Activated CD4-positive, alpha-beta memory T cell treated with anti-CD3 and anti-CD28 coated beads for 36 hours (primary cell): Measurements from ENCODE around the gene CTIF. TPM values are rescaled to one million over a fixed set of nuclear protein-coding genes. Genes with fewer than 3 reads are reported as not detected.

Experiments used
- CTCF ChIA-PET: fragments of 350-600 bp; sonication (Branson Sonifier 250); formaldehyde crosslinking; loops from one replicate; lab custom pipeline; 2021; ENCODE audit warnings: antibody characterized with exemption, inconsistent platforms; lab: Charles Lee
- POLR2A ChIA-PET: fragments of 350-600 bp; sonication (Branson Sonifier 250); formaldehyde crosslinking; loops from one replicate; lab custom pipeline; 2021; ENCODE audit warnings: antibody characterized with exemption; lab: Charles Lee
- DNase-seq: peaks from one replicate; pipeline ENCODE4 v3.0.0-alpha.2; 2020
- H3K27ac Mint-ChIP-seq: one replicate; pipeline ENCODE4 v1.8.0; 2021; ENCODE audit warnings: mixed read lengths
- H3K27me3 Mint-ChIP-seq: one replicate; pipeline ENCODE4 v1.8.0; 2021; ENCODE audit warnings: mixed read lengths
- H3K36me3 Mint-ChIP-seq: one replicate; pipeline ENCODE4 v1.8.0; 2021; ENCODE audit warnings: mixed read lengths
- H3K4me1 Mint-ChIP-seq: one replicate; pipeline ENCODE4 v1.8.0; 2021; ENCODE audit warnings: low read depth, mixed read lengths
- H3K4me3 Mint-ChIP-seq: one replicate; pipeline ENCODE4 v1.8.0; 2021; ENCODE audit warnings: mild to moderate bottlenecking, mixed read lengths
- H3K9me3 Mint-ChIP-seq: one replicate; pipeline ENCODE4 v1.8.0; 2021; ENCODE audit warnings: mixed read lengths
- intact Hi-C: fragments of 100-400 bp; cut with micrococcal nuclease; formaldehyde crosslinking; loops from one replicate; pipeline ENCODE4 v1.15.1; 2023
- total RNA-seq, 2 experiments: library from RNA; stranded (reverse); gene quantifications; one replicate each; pipeline ENCODE4 v1.2.3, GENCODE V29; 2021

CTIF gene
- total RNA-seq, 2 experiments from 2014 or later, result 4.6 to 5.8 TPM

DNA sequence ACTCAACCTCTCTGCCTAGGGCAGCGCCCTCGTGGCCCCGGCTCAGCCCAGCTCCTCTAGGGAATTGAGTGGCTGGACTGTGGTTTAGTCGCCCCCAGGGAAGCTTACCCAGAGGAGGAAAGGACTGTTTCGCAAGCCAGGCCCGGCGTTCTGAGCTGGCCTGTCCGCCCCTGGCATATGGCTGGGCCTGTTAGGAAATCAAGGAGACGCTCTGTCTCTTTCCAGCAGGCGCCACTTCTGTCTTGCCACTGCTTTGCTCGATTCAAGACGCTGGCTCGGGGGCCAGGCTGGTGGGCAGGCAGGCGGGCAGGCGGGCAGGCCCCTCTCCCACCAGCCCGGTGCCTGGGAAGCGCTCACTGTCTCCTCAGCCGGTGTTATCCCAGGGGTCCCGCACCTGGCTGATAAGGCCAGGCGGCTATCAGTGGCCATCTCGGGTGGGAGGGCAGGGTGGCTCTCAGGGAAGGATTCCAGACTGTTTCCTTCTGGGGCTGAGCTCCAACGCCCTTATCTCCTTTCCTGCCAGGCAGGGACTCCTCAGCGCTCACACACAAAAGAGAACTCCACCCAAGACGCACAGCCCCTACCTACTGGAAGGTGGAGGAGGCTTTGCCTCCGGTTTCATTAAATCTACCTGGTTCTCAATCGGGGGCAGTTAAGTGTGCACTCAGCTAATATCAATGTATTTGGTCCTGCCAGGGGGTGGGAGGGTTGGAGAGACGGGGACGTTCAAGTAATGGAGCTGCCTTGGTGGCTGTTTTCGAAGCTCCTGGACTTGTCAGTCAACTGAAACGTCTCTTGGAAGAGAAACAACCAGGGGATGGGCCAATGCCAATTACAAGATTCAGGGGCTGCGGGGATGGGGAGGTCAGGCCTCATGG is 302.8 kb downstream of the CTIF start:
- intact Hi-C loops, result loop anchor here (1.0 kb wide), 1 partner anchor 27 kb away; no protein-coding TSS in a partner anchor
- DNase-seq, result no peak
- ChIA-PET CTCF (interaction anchor here (1.3 kb wide), 1 partner anchor 65 kb away, joined by 4 read pairs; no protein-coding TSS in a partner anchor), POLR2A (interaction anchor here (0.5 kb wide), 1 partner anchor 110 kb away, joined by 3 read pairs; no protein-coding TSS in a partner anchor)
- H3K36me3 Mint-ChIP-seq, result no peaks in the 10 kb centered on the region
- H3K4me3 Mint-ChIP-seq, result no peak overlapping the region
- H3K27ac Mint-ChIP-seq, result peak overlapping the region; percentile 65
- H3K9me3 Mint-ChIP-seq, result no peaks in the 10 kb centered on the region
- peaks cover 70% of the 10 kb centered on the region for H3K4me1 Mint-ChIP-seq
- H3K27me3 Mint-ChIP-seq, result no peaks in the 10 kb centered on the region

DNA sequence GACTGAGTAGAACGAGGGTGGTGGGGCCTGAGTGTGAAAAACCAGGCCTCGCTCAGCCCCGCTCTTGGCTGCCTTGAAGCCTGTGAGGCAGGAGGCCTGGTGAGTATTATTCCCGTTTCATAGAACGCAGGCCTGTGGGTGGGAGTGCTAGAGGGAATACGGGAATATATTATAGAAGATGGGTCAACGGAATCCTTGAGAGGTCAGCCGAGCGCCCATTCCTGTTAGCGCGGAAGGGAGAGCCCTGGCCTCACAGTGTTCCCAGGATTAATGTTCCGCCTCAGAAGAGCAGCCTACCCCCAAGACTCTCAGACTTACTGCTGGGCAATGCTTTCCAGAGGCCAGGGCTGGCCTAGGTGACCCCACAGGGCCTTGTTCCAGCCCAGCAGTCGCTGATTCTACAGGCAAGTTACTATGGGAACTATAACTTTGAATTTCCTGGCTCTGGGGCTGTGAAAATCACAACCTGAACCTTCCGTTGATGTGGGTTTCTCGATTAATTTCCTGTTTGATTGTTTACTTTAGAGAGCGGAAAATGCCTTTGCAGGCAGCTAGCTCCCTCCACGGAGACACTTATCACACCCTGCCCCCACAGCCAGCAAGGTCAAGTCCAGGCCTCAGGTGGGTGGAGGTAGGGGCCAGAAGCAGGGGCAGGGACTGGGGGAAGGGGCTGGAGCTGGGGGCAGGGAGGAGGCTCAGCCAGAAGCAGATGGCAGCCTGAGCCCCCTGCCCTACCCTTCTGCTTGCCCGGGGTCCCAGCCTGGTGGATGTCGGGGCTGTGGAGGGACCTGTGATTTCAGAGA is 303.6 kb downstream of the CTIF start:
- Mint-ChIP-seq H3K9me3 (no peaks in the 10 kb centered on the region), H3K36me3 (no peaks in the 10 kb centered on the region), H3K4me1 (peaks cover 66% of the 10 kb centered on the region), H3K27me3 (no peaks in the 10 kb centered on the region), H3K4me3 (no peak overlapping the region), H3K27ac (peak overlapping the region; percentile 65)
- CTCF ChIA-PET, result no interaction called here
- POLR2A ChIA-PET, result no interaction called here
- peak; percentile 63 for DNase-seq
- intact Hi-C loops, result loop anchor here (1.0 kb wide), 1 partner anchor 26 kb away; no protein-coding TSS in a partner anchor

GRCh38 chr18:48843162-48843561 is 304.3 kb downstream of the CTIF start:
- Mint-ChIP-seq H3K4me1 (peaks cover 59% of the 10 kb centered on the region), H3K4me3 (no peak overlapping the region), H3K36me3 (no peaks in the 10 kb centered on the region), H3K27me3 (no peaks in the 10 kb centered on the region), H3K9me3 (no peaks in the 10 kb centered on the region), H3K27ac (no peak overlapping the region)
- intact Hi-C loops, result no loop called here
- no peak for DNase-seq
- ChIA-PET CTCF (no interaction called here), POLR2A (interaction anchor here (0.8 kb wide), 1 partner anchor 8 kb away, joined by 3 read pairs; no protein-coding TSS in a partner anchor)

GRCh38 chr18:48843596-48843995 is 304.8 kb downstream of the CTIF start:
- intact Hi-C loops, result no loop called here
- Mint-ChIP-seq H3K9me3 (no peaks in the 10 kb centered on the region), H3K36me3 (no peaks in the 10 kb centered on the region), H3K4me1 (peaks cover 54% of the 10 kb centered on the region), H3K27ac (no peak overlapping the region), H3K27me3 (no peaks in the 10 kb centered on the region), H3K4me3 (no peak overlapping the region)
- CTCF ChIA-PET, result no interaction called here
- no peak for DNase-seq
- POLR2A ChIA-PET, result interaction anchor here (0.8 kb wide), 1 partner anchor 9 kb away, joined by 3 read pairs; no protein-coding TSS in a partner anchor

DNA sequence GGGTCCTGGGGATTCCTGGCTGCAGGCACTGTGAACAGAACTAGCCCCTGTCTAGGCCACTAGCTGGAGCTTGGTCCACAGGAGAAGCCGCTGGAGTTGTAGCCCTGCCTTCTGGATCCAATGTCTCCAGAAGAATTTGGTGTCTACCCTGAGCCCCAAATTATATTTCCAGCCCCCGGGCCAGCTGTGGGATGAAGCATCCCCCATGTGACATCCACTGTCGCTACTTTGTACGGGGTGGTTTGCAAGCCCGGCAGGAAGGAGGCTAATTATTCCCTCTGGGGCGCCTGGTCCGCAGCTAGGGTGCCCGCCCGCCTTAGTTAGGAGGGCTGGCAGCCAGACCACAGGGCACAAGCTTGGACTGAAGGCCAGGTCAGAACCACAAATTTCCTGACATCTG is 305.4 kb downstream of the CTIF start:
- Mint-ChIP-seq H3K9me3 (no peaks in the 10 kb centered on the region), H3K4me3 (no peak overlapping the region), H3K36me3 (no peaks in the 10 kb centered on the region), H3K4me1 (peaks cover 47% of the 10 kb centered on the region), H3K27ac (no peak overlapping the region), H3K27me3 (no peaks in the 10 kb centered on the region)
- ChIA-PET POLR2A (no interaction called here), CTCF (no interaction called here)
- intact Hi-C loops, result no loop called here
- DNase-seq, result no peak

DNA sequence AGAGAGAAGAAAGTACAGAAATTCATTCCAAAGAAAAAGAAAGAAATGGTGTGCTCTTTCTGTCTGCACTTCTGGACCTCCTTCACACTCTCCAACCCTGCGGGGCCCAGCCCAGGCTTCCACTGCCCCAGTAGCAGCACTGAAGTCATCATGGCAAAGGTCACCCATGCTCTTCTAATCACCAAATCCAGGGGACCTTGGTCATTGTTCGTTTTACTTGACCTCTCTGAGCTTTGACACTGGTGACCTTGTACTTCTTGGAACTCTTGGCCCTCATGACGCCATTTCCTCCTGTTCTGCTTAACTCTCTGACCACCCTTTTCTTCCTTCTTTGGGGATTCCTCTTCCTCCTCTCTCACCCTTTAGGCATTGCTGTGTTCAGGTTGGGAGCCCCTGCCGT is 306.3 kb downstream of the CTIF start:
- H3K36me3 Mint-ChIP-seq, result no peaks in the 10 kb centered on the region
- no peak for DNase-seq
- intact Hi-C loops, result no loop called here
- no peaks in the 10 kb centered on the region for H3K27me3 Mint-ChIP-seq
- H3K27ac Mint-ChIP-seq, result no peak overlapping the region
- H3K4me1 Mint-ChIP-seq, result peaks cover 38% of the 10 kb centered on the region
- H3K9me3 Mint-ChIP-seq, result no peaks in the 10 kb centered on the region
- CTCF ChIA-PET, result no interaction called here
- POLR2A ChIA-PET, result no interaction called here
- no peak overlapping the region for H3K4me3 Mint-ChIP-seq

- H3K4me1 Mint-ChIP-seq, result peaks cover 28% of the 10 kb centered on the region
- no peak for DNase-seq
- CTCF ChIA-PET, result no interaction called here
- H3K36me3 Mint-ChIP-seq, result no peaks in the 10 kb centered on the region
- H3K27me3 Mint-ChIP-seq, result no peaks in the 10 kb centered on the region
- H3K4me3 Mint-ChIP-seq, result no peak overlapping the region
- intact Hi-C loops, result no loop called here
- H3K27ac Mint-ChIP-seq, result no peak overlapping the region
- POLR2A ChIA-PET, result no interaction called here
- no peaks in the 10 kb centered on the region for H3K9me3 Mint-ChIP-seq
Measured at GRCh38 chr18:48846423-48846932, 307.6 kb downstream of the CTIF start.

DNA sequence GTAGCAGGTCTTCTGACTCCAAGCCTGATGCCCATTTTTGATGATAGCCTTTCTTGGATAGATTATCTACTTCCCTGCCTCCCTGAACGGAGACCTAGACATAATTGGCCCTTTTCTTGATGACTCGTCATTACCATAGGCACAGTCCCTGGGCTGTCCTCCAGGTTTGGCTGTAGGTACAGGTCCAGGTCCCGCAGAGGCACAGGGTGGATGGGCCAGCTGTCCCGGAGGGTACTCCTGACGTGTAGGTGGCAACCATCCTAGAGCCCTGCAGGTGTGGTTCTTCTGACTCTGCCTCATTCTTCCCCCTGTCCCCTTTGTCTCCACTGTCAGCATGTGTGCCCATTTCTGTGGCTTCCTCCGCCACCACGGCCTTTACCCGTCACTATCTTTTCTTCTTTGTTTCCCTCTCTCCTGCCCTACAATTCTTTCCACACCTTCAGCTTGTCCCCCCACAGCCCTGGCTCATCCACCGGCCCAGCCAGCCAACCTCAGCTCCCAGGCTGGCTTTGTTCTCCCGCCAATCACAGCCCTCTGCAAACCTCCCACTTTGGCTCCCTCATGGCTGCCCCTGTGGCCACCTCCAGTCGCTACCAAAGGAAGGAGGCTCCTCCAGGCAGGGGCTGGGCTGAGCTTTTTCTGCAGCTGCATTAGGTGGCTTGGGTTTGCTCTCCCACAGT is 309.1 kb downstream of the CTIF start:
- H3K9me3 Mint-ChIP-seq, result no peaks in the 10 kb centered on the region
- ChIA-PET POLR2A (no interaction called here), CTCF (no interaction called here)
- intact Hi-C loops, result no loop called here
- H3K36me3 Mint-ChIP-seq, result no peaks in the 10 kb centered on the region
- H3K27me3 Mint-ChIP-seq, result no peaks in the 10 kb centered on the region
- H3K27ac Mint-ChIP-seq, result no peak overlapping the region
- H3K4me3 Mint-ChIP-seq, result no peak overlapping the region
- H3K4me1 Mint-ChIP-seq, result peaks cover 24% of the 10 kb centered on the region
- no peak for DNase-seq

- ChIA-PET CTCF (no interaction called here), POLR2A (no interaction called here)
- Mint-ChIP-seq H3K27ac (no peak overlapping the region), H3K9me3 (no peaks in the 10 kb centered on the region), H3K36me3 (no peaks in the 10 kb centered on the region), H3K4me1 (peaks cover 22% of the 10 kb centered on the region), H3K27me3 (no peaks in the 10 kb centered on the region), H3K4me3 (no peak overlapping the region)
- DNase-seq, result no peak
- intact Hi-C loops, result no loop called here
Measured at GRCh38 chr18:48848641-48849143, 309.9 kb downstream of the CTIF start.

DNA sequence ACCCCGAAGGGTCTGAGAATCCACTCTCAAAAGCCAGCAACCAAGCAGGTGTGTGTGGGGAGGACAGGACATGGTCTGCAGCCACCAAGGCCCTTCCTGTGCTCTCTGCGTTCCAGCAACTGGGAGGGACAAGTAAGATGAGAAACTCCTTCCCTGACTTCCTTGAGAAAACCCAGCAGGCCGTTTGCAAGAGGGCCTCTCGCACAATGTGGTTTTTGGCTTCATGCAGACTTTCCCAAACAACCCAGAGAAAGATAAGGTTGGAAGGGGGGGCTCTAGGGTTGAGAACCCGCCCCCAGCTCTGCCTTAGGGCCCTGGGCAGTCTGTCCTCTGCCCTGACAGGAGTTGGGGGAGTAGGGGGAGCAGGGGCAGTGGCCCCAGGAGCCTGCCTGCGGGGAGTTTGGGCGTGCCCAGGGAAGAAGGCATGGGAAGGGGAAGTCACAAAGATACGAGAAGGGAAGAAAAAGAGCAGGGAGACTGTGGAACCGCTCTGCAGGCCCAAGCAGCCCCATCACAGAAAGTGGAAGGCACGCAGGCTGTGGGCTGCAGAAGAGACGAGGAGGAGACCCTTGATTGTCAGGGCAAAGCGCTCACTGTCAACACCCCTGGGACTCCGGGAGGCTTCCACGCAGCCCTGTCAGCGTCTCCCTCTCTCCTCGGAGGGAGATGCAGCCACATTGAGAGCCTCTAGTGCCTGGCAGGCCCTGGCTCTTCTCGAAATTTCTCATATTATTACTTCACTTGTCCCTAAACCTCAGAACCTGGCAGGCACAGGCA is 312.2 kb downstream of the CTIF start:
- Mint-ChIP-seq H3K36me3 (no peaks in the 10 kb centered on the region), H3K27ac (no peak overlapping the region), H3K27me3 (no peaks in the 10 kb centered on the region), H3K4me3 (no peak overlapping the region), H3K4me1 (peaks cover 22% of the 10 kb centered on the region), H3K9me3 (no peaks in the 10 kb centered on the region)
- CTCF ChIA-PET, result no interaction called here
- intact Hi-C loops, result no loop called here
- POLR2A ChIA-PET, result interaction anchor here (0.5 kb wide), 1 partner anchor 101 kb away, joined by 3 read pairs; no protein-coding TSS in a partner anchor
- DNase-seq, result no peak

DNA sequence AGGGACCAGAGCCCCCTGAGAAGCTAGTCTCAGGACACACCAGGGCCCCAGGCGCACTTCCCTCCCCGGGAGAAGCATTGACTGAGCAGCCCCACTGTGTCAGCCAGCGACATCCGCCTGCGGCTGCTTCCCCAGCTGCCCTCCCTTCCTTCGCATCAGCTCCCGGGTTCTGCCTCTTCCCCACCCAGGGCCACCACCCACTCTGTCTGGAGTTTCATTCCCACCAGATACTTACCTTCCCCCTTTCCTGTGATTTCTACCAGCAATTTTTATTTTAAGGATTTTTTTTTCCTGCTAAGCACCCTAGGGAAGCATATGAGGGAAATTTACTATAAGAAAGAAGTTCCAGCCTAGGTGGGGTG is 312.7 kb downstream of the CTIF start:
- no peak overlapping the region for H3K27ac Mint-ChIP-seq

More for the DNA sequence above, 312.7 kb downstream of the CTIF start:
- DNase-seq, result no peak
- no peaks in the 10 kb centered on the region for H3K9me3 Mint-ChIP-seq
- no peaks in the 10 kb centered on the region for H3K27me3 Mint-ChIP-seq
- POLR2A ChIA-PET, result interaction anchor here (0.5 kb wide), 1 partner anchor 101 kb away, joined by 3 read pairs; no protein-coding TSS in a partner anchor
- peaks cover 25% of the 10 kb centered on the region for H3K4me1 Mint-ChIP-seq
- H3K36me3 Mint-ChIP-seq, result no peaks in the 10 kb centered on the region
- intact Hi-C loops, result no loop called here
- H3K4me3 Mint-ChIP-seq, result no peak overlapping the region
- CTCF ChIA-PET, result no interaction called here
